Fibroblast of skin of left quadriceps (primary cell): ENCODE results near the gene HEPACAM.
A peak's percentile ranks its signal among the peaks of the same experiment; 100 is the strongest.
"Not testable (repeated sequence)": the region's sequence is repeated elsewhere in the genome, so short reads cannot be mapped to it uniquely, and the experiment has no call there.

Experiments used
- DNase-seq, 2 experiments: peaks; one replicate each; pipeline ENCODE4 v3.0.0-alpha.2; 2013; ENCODE audit warnings: low read depth in 2 of 2

The HEPACAM gene

GRCh38 chr11:124935548-124936514, at the start of gene HEPACAM:
HEPACAM (minus strand) TSS chr11:124936047; CDS start chr11:124936006, 41 bp downstream.
- no peak for DNase-seq

DNA sequence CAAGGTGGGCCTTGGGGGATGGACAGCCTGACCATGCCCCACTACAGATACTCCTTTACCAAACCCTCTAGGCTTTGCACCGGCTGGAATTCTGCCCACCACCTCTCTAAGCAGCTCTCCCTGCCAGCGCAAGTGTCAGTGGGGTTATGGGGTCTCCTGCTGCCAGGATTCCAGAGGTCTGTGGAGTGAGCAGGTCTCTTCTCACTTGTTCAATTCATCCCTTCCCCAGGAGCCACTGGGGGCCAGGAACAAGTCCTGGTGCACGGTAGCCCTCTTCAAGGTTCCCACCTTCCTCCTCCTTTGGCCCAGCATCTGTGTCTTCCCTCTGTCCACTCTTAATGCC, 48.6 kb upstream of the HEPACAM start:
- no peak for DNase-seq

- DNase-seq: no peak
Measured at GRCh38 chr11:124983674-124984511, 48.0 kb upstream of the HEPACAM start.

DNA sequence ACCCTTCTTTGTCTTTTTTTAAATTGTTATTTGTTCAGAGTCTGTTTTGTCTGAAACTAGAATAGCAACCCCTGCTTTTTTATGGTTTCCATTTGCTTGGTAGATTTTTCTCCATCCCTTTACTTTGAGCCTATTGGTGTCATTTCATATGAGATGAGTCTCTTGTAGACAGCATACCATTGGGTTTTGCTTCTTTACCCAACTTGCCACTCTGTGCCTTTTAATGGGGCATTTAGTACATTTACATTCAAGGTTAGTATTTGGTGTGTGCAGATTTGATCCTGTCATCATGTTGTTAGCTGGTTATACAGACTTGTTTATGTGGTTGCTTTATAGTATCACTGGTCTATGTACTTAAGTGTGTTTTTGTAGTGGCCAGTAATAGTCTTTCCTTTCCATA, 46.2 kb upstream of the HEPACAM start:
- no peak for DNase-seq

DNA sequence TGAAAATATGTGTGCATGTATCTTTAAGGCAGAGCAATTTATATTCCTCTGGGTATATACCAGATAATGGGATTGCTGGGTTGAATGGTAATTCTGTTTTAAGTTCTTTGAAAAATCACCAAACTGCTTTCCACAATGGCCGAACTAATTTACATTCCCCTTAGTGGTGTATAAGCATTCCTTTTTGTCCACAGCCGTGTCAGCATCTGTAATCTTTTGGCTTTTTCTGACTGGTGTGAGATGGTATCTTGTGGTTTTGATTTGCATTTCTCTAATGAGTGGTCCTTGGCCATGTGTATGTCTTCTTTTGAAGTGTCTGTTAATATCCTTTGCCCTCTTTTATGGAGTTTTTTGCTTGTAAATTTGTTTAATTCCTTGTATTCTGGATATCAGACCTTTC, 42.5 kb upstream of the HEPACAM start:
- no peak for DNase-seq

DNA sequence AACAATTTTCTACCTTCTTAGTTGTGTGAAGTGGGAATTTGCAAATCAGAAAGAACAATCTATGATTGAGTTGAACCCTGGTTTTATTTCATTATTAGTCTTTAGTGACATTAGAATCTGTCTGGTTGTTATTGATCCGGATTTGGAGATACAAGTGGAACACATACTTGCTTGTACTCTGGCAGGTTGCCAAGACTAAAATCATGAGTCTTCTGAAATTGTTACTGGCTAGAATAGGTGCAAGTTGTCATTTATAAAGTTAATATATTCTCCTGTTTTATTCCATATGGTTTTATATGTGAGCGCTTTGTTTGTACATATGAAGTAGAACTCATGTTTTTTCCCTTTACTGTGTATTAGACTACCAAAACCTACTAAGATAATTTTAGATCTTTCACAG, 41.2 kb upstream of the HEPACAM start:
- no peak for DNase-seq

DNA sequence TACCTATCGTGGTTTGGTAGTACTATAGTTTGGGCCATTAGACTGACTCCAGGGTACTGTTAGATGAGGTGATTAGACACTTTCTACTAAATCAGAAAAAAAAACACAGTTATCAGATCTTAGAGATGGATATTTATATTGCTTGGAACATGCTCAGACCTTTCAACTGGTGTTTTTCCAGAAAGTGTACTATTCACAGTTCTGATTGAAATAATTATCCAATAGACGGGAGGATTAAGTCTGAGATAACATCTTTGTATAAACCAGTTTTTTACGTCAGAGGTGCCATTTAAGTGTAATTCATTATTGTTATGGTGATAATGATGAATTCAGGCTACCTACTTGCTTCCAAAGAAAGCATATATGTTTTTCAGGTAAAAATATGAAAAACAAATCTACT, 40.7 kb upstream of the HEPACAM start:
- no peak for DNase-seq

GRCh38 chr11:124971810-124972209, 36.0 kb upstream of the HEPACAM start:
- DNase-seq: no peak

- no peak for DNase-seq
Measured at GRCh38 chr11:124970925-124971324, 35.1 kb upstream of the HEPACAM start.

DNA sequence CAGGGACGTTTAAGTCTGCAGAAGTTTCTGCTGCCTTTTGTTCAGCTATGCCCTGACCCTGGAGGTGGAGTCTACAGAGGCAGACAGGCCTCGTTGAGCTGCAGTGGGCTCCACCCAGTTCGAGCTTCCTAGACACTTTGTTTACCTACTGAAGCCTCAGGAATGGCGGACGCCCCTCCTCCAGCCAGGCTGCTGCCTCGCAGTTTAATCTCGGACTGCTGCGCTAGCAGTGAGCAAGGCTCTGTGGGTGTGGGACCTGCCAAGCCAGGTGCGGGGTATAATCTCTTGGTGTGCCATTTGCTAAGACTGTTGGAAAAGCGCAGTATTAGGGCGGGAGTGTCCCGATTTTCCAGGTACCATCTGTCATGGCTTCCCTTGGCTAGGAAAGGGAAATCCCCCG, 32.4 kb upstream of the HEPACAM start:
- DNase-seq: not testable (repeated sequence)

- peak; percentile 57 to 63 for DNase-seq
Measured at GRCh38 chr11:124961972-124962609, 26.2 kb upstream of the HEPACAM start.

- no peak for DNase-seq
Measured at GRCh38 chr11:124955035-124955434, 19.2 kb upstream of the HEPACAM start.

DNA sequence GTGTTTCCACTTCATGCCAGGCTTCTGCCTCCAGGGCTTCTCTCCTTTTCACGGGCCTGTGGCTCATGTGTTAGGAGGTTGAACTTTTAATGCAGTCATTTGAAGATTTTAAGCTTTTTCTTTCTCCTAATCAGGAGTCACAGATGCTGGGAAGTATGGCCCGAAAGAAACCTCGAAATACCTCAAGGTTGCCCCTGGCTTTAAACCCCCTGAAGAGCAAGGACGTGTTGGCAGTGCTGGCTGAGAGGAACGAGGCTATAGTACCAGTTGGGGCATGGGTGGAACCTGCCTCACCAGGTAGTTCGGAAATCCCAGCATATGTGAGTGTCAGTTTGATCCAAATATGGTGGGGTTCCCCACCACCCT, 18.7 kb upstream of the HEPACAM start:
- DNase-seq: no peak

- DNase-seq: peak; percentile 92 to 94
Measured at GRCh38 chr11:124953753-124954589, 18.1 kb upstream of the HEPACAM start, which contains the start of gene CCDC15. CCDC15 (plus strand) TSS chr11:124954202; CDS start chr11:124954733, 531 bp downstream.

DNA sequence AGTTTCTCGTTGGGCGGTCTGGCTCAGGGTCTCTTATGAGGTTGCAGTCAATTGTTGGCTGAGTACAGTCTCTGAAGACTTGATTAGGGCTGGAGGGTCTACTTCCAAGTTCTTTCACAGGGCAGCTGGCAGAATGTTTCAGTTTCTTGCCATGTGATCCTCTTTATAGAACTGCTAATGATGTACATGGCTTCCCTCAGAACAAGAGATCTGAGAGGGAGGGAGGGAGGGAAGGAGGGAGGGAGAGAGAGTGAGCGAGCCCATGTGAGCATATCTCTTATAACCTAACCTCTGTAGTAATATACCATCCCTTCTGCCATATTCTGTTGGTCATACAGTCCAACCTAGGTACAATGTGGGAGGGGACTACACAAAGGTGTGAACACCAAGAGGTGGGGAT, 15.5 kb upstream of the HEPACAM start:
- no peak for DNase-seq

DNA sequence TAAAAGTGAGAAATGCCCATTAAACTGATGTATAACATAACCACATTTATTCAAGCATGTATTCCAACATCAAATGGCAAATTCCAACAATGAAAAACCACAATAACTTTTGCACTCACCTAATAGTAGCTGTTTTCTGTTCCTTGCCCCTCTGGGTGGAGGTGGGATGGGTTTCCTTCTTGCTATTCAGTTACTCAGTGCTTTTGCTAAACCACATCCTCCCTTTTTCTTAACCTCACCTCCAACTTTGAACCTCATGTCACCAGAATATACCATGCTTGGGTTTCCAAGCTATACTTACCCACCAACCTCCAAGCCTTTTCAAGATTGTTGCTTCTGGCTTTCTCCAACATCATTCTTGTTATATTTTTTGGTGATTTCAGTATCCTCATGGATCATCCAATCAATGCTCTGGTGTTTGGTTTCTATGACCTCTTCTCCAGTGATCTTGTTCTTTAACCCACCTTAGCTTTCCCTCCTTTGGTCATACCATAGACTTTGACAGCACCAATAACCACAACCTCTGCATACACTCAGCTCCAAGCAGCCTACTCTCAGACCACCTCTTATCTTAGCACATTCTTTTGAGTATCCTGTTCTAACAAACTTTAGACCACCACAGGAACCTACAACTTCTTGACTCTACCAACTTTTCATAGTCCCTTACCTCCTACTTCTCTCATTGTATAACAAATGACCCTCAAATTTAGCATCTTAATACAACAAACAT, 14.9 kb upstream of the HEPACAM start:
- DNase-seq: no peak

DNA sequence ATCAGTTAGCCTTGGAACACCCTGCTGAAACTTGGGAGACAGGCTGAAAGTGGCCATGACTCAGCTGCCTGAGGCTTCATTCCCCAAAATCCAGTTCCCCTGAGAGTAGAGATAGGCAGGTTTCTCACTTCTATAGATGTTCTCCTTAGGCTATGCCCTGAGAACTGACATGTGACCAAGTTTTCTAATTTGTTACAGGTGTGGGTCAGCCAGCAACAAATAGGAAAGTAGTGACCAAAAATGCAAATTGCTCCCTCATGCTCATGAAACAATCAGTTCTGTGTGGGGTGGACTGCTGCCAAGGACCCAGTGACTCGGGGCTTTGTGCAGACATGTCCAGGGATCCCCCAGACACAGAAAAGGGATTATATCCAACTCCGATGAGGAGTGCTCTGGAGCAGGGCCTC, 10.9 kb upstream of the HEPACAM start:
- DNase-seq: peak in 1 of 2 experiments; percentile 20

DNA sequence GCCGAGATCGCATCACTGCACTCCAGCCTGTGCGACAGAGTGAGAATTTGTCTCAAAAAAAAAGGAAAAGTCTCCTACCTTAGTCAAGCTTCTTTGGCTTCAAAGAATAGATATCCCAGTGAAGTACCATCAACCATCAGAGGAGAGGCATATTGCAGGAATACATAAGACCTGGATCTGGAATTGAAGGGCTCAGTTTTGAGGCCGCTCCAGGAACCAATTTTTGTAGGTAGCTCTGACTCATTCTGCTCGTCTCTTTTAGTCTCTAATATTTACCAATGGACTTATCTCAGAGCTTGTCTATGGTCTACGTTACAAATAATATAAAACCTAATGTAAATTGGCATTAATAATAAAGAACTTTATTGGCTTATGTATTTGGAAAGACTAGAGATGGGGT, 10.0 kb upstream of the HEPACAM start:
- DNase-seq: no peak

- DNase-seq: no peak
Measured at GRCh38 chr11:124944565-124944964, 8.7 kb upstream of the HEPACAM start.

DNA sequence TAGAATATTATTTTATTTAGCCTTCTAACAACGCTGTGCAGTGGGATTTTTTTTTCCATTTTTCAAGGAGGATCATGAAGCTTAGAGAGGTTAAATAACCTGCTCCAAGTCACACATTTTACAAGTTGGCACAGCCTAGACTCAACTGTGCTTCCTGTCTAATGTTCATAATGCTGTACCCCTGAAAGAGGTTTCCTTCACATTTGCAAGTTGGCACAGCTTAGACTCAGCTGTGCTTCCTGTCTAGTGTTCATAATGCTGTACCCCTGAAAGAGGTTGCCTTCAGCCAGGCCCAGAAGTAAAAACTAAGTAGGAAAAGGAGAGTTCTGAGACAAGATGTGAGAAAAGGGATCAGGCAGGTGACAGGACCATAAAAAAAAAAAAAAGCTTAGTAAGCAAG, 7.9 kb upstream of the HEPACAM start:
- DNase-seq: no peak

- DNase-seq: no peak
Measured at GRCh38 chr11:124943254-124943616, 7.4 kb upstream of the HEPACAM start.
